ENCODE results near the gene CRIP3. TPM values are rescaled to one million over a fixed set of nuclear protein-coding genes. Genes with fewer than 3 reads are reported as not detected.

CRIP3 gene
- total and polyA plus RNA-seq, 2 of the 13 experiments (the other 11 are each of a cell fraction or from before 2014, with no cell fraction given) = 6.3 to 9.3 TPM

- TF ChIP-seq ZBTB44 (CRISPR knock-in tag; IDR thresholded peaks at IDR 0.05) = peak; percentile 91
- peak; percentile 96 for TF ChIP-seq XRCC5 (optimal IDR thresholded peaks at IDR 0.05; ENCODE audit: low read length)
- TF ChIP-seq HDAC6 (IDR thresholded peaks at IDR 0.05; ENCODE audit: low read depth, low read length) = no peak
- TF ChIP-seq RARG (CRISPR knock-in tag; IDR thresholded peaks at IDR 0.05; ENCODE audit: low read depth) = no peak
- TF ChIP-seq NFKB2 (CRISPR knock-in tag; IDR thresholded peaks at IDR 0.05; ENCODE audit: borderline replicate concordance) = peak; percentile 98
- TF ChIP-seq ZNF567 (CRISPR knock-in tag; IDR thresholded peaks at IDR 0.05; ENCODE audit: borderline replicate concordance) = peak; percentile 98
- peak; percentile 87 for TF ChIP-seq ZFX (CRISPR knock-in tag; IDR thresholded peaks at IDR 0.05; ENCODE audit: low read depth)
- no peak for TF ChIP-seq E2F1 (CRISPR knock-in tag; IDR thresholded peaks at IDR 0.05)
- peak; percentile 93 for TF ChIP-seq ZNF317 (CRISPR knock-in tag; IDR thresholded peaks at IDR 0.05)
- TF ChIP-seq ZBTB42 (CRISPR knock-in tag; IDR thresholded peaks at IDR 0.05) = peak; percentile 96
- peak; percentile 99 for TF ChIP-seq HIC2 (CRISPR knock-in tag; IDR thresholded peaks at IDR 0.05; ENCODE audit: low read depth)
- peak; percentile 95 for TF ChIP-seq ZNF121 (CRISPR knock-in tag; IDR thresholded peaks at IDR 0.05)
- no peak for TF ChIP-seq BCLAF1 (IDR thresholded peaks at IDR 0.05)
- TF ChIP-seq ZFP82 (CRISPR knock-in tag; IDR thresholded peaks at IDR 0.05; ENCODE audit: borderline replicate concordance) = 0 out of 2 replicates have a peak, but pooled peaks have one; percentile 77
- TF ChIP-seq TCF12 (IDR thresholded peaks at IDR 0.05) = no peak
- peak; percentile 100 for TF ChIP-seq TCF12 (CRISPR knock-in tag; IDR thresholded peaks at IDR 0.05)
- no peak for TF ChIP-seq E2F2 (CRISPR knock-in tag; IDR thresholded peaks at IDR 0.05; ENCODE audit: borderline replicate concordance)
- peak; percentile 94 for TF ChIP-seq ZNF761 (CRISPR knock-in tag; conservative IDR thresholded peaks at IDR 0.05)
- no peak for TF ChIP-seq MTF1 (CRISPR knock-in tag; IDR thresholded peaks at IDR 0.05)
- peak; percentile 65; the same call in 1 of the 2 replicates for TF ChIP-seq LCORL (IDR thresholded peaks at IDR 0.05)
- peak; percentile 100 for TF ChIP-seq LCORL (CRISPR knock-in tag; IDR thresholded peaks at IDR 0.05)
Observed at GRCh38 chr6:43267619-43268354, 40.8 kb downstream of the CRIP3 start (continued).
